ENCODE data around the gene CAMK2A.

- no peak for TF ChIP-seq POLR2A (IDR thresholded peaks at IDR 0.05)
- TF ChIP-seq, protein P1, sequence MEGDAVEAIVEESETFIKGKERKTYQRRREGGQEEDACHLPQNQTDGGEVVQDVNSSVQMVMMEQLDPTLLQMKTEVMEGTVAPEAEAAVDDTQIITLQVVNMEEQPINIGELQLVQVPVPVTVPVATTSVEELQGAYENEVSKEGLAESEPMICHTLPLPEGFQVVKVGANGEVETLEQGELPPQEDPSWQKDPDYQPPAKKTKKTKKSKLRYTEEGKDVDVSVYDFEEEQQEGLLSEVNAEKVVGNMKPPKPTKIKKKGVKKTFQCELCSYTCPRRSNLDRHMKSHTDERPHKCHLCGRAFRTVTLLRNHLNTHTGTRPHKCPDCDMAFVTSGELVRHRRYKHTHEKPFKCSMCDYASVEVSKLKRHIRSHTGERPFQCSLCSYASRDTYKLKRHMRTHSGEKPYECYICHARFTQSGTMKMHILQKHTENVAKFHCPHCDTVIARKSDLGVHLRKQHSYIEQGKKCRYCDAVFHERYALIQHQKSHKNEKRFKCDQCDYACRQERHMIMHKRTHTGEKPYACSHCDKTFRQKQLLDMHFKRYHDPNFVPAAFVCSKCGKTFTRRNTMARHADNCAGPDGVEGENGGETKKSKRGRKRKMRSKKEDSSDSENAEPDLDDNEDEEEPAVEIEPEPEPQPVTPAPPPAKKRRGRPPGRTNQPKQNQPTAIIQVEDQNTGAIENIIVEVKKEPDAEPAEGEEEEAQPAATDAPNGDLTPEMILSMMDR (IDR thresholded peaks at IDR 0.05) = no peak
Observed at GRCh38 chr5:150179019-150179620, 110.5 kb downstream of the CAMK2A start.
